Choroid plexus epithelial cell (primary cell): ENCODE measurements around the gene GALNT7.

ENCODE experiments used
- DNase-seq: peaks from one replicate; pipeline ENCODE4 v3.0.0-alpha.2; 2010; ENCODE audit warnings: low read depth
- H3K4me3 ChIP-seq: 2 replicates; pipeline ENCODE4 v1.5.1; 2011; ENCODE audit warnings: low read depth, mild to moderate bottlenecking, control low read depth, low read length, moderate library complexity
- CTCF ChIP-seq: conservative IDR thresholded peaks from 2 replicates; pipeline ENCODE4 v1.5.1; 2011; ENCODE audit warnings: low read depth, mild to moderate bottlenecking, control low read depth, inconsistent platforms, low read length, moderate library complexity

The GALNT7 gene

GRCh38 chr4:173365359-173365996 lies 196.9 kb downstream of the GALNT7 start:
- no peak overlapping the region for H3K4me3 ChIP-seq
- no peak for TF ChIP-seq CTCF
- DNase-seq: no peak

- peak; percentile 35 for DNase-seq
- no peak overlapping the region for H3K4me3 ChIP-seq
- no peak for TF ChIP-seq CTCF
Measured at GRCh38 chr4:173367285-173367684, 198.7 kb downstream of the GALNT7 start.

- no peak overlapping the region for H3K4me3 ChIP-seq
- TF ChIP-seq CTCF: no peak
- peak; percentile 30 for DNase-seq
Measured at GRCh38 chr4:173367946-173368345, 199.3 kb downstream of the GALNT7 start.

GRCh38 chr4:173370130-173370476 lies 201.5 kb downstream of the GALNT7 start:
- DNase-seq: no peak
- no peak for TF ChIP-seq CTCF
- H3K4me3 ChIP-seq: peak overlapping the region; percentile 71

- peak; percentile 99 for DNase-seq
- H3K4me3 ChIP-seq: peak within 1 kb of the TSS; percentile 92
- TF ChIP-seq CTCF: no peak
Measured at GRCh38 chr4:173370477-173371291, 202.1 kb downstream of the GALNT7 start, which contains the start of gene SAP30. Gene SAP30 (plus strand): TSS chr4:173370954. CDS start chr4:173371183, 229 bp downstream.

GRCh38 chr4:173371292-173372192 lies 202.9 kb downstream of the GALNT7 start:
- peak overlapping the region; percentile 92 for H3K4me3 ChIP-seq

More at GRCh38 chr4:173371292-173372192, 202.9 kb downstream of the GALNT7 start:
- peak; percentile 73 for DNase-seq
- TF ChIP-seq CTCF: peak; percentile 22
